Tibial artery (tissue), 4 donors: ENCODE results near the gene PTPN7.

ENCODE experiments used
- DNase-seq, 2 donors: peaks; one replicate each; pipeline ENCODE4 v3.0.0-alpha.2; 2019
- H3K27ac ChIP-seq, 2 donors: fragments of 200-600 bp; sonication (generic) in 1 of 2; 1 replicate in 1 of 2; 2 replicates in 1 of 2; pipeline ENCODE4 v1.5.1; 2018 to 2019; ENCODE audit warnings: mild to moderate bottlenecking in 1 of 2
- H3K27me3 ChIP-seq, 2 donors: fragments of 200-600 bp; sonication (generic) in 1 of 2; one replicate each; pipeline versions ENCODE4 v1.5.1 to v1.6.0; 2016 to 2019
- H3K36me3 ChIP-seq, 3 donors: fragments of 200-600 bp; sonication (generic) in 2 of 3; one replicate each; pipeline ENCODE4 v1.5.1; 2016 to 2019; ENCODE audit warnings: mild to moderate bottlenecking in 2 of 3
- H3K4me1 ChIP-seq, 4 donors: fragments of 200-600 bp; sonication (generic) in 2 of 4; 1 replicate in 3 of 4; 2 replicates in 1 of 4; pipeline ENCODE4 v1.5.1; 2016 to 2019
- H3K4me3 ChIP-seq, 2 donors: fragments of 200-600 bp; sonication (generic) in 1 of 2; 1 replicate in 1 of 2; 2 replicates in 1 of 2; pipeline ENCODE4 v1.5.1; 2018 to 2019; ENCODE audit warnings: mild to moderate bottlenecking in 2 of 2
- H3K9me3 ChIP-seq, 3 donors: fragments of 200-600 bp; sonication (generic) in 1 of 3; one replicate each; pipeline ENCODE4 v1.5.1; 2016 to 2019
- intact Hi-C: fragments of 100-400 bp; cut with DNase I; formaldehyde crosslinking; loops from one replicate; pipeline ENCODE4 v1.15.0; 2023; ENCODE audit warnings: low total_unique reads
- TF ChIP-seq, protein P1 (sequence below), 2 experiments: fragments of 200-600 bp in 1 of 2; fragments of 450-650 bp in 1 of 2; IDR thresholded peaks; one replicate each; pipeline ENCODE4 v1.5.1; 2017 to 2019; ENCODE audit warnings: antibody characterized with exemption in 2 of 2, mild to moderate bottlenecking in 1 of 2, moderate library complexity in 1 of 2

PTPN7 gene

DNA sequence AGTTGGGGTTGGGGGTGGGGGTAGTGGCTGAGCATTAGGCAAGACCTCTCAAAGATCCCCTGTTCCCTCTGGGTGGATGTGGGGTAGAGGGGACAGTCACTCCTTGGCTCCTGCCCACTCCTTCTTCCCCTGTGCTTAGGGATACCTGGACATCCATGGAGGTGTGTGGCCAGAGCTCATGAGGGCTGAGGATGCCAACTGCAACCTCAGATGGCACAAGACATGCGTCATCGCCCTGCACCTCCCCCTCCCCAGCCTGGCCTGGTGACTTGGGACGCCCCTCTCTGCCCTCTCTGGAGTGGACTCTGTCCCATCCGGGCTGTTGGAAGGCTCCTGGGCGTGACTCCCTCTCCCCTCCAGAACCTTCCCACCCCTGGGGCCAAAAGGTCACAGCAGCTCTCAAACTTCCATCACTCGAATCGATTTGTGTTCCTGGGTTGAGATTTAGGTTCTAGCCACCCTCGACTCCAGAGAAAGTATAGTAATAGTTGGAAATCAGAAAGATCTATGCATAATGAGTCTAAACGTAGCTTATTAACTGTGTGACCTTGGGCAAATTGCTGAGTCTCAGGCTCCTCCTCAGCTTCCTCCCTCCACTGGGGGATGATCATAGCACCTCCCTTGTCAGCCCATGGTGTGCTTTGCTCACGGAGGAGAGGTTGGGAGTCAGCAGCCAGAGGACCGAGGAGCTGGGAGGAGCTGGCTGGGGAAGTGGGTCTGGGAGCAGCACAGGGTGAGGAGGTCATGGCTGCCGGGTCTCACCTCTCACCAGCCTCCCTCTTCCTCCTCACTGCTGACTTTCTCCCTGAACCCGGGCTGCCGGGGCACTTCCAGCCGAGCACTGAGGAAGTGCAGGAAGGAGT lies 2.2 kb upstream of the PTPN7 start:
- intact Hi-C loops: no loop called here
- H3K4me1 ChIP-seq: peaks cover 0 to 3% (median 0%) of the 10 kb centered on the region in 4 donors
- DNase-seq: no peak

DNA sequence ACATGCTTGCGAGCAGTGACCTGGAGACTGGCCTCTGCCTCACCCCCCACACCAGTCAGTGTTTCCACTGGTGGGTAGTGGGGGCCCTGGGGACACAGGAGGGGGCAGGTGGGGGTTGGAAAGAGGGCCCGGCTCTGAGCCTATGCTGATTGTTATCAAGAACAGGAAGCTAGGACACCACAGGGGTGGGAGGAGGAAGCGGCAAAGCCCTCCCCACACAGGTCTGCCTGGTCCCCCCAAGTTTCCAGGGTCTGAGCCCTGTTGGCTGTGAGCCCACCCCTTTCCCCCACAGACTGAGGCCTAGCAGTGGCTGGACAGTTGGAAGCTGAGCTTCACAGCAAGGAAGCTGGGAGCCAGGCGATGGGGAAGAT lies 1.6 kb upstream of the PTPN7 start:
- H3K36me3 ChIP-seq: no peaks in the 10 kb centered on the region
- no peak overlapping the region for H3K27ac ChIP-seq
- intact Hi-C loops: no loop called here
- peaks cover 0 to 3% (median 0%) of the 10 kb centered on the region in 4 donors for H3K4me1 ChIP-seq
- H3K27me3 ChIP-seq: no peaks in the 10 kb centered on the region
- no peak for DNase-seq
- H3K4me3 ChIP-seq: no peak overlapping the region
- TF ChIP-seq, protein P1, sequence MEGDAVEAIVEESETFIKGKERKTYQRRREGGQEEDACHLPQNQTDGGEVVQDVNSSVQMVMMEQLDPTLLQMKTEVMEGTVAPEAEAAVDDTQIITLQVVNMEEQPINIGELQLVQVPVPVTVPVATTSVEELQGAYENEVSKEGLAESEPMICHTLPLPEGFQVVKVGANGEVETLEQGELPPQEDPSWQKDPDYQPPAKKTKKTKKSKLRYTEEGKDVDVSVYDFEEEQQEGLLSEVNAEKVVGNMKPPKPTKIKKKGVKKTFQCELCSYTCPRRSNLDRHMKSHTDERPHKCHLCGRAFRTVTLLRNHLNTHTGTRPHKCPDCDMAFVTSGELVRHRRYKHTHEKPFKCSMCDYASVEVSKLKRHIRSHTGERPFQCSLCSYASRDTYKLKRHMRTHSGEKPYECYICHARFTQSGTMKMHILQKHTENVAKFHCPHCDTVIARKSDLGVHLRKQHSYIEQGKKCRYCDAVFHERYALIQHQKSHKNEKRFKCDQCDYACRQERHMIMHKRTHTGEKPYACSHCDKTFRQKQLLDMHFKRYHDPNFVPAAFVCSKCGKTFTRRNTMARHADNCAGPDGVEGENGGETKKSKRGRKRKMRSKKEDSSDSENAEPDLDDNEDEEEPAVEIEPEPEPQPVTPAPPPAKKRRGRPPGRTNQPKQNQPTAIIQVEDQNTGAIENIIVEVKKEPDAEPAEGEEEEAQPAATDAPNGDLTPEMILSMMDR (IDR thresholded peaks at IDR 0.05): no peak
- H3K9me3 ChIP-seq: no peaks in the 10 kb centered on the region

More for the DNA sequence above, 2.2 kb upstream of the PTPN7 start:
- Histone ChIP-seq H3K27me3 (no peaks in the 10 kb centered on the region), H3K9me3 (no peaks in the 10 kb centered on the region), H3K4me3 (no peak overlapping the region), H3K36me3 (no peaks in the 10 kb centered on the region), H3K27ac (no peak overlapping the region)
- TF ChIP-seq, protein P1 (IDR thresholded peaks at IDR 0.05): no peak

DNA sequence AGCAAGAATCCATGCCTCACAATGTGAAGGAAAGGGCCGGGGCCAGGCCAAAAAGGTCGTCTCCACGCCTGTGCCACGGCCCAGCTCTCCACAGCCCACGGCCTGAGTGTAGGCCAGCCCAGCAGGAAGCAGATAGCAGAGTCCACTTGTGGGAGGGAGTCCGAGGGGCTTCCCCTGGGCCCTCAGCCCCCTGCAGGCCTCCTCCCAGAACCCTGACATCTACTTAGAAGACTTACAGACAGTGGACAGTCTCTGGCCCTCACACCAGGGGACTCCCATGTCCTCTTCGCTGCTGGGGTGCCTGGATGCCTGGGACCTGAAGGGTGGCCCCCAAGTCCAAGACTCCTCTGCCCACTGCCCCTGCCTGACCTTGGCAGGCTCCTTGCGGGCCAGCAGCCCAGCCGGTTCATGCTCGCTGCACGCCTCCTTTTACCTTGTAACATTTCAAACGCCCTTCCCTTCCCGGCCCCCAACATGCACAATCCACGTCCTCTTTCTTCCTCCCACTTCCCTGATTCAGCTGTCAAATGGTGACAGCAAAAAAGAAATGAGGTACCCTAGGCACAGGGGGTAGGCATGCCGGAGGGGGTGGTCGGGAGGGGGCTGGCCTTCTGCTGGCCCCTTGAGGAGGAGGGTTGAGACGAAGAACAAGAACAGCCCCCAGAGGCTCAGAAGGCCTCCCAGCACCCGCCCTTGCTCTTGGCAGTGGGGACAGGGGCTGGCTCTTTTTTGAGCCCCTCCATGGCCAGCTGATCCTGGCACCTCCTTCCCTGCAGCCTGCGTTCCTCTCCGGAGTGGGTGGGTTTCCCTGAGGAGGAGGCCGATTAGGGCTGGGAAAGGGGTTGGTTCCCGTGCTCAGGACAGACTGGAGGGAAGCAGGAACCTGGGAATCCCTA lies 997 bp upstream of the PTPN7 start:
- intact Hi-C loops: no loop called here
- Histone ChIP-seq H3K4me1 (peaks cover 0 to 3% (median 0%) of the 10 kb centered on the region in 4 donors), H3K4me3 (no peak overlapping the region), H3K9me3 (no peaks in the 10 kb centered on the region), H3K27ac (no peak overlapping the region), H3K36me3 (no peaks in the 10 kb centered on the region), H3K27me3 (no peaks in the 10 kb centered on the region)
- no peak for DNase-seq
- TF ChIP-seq, protein P1 (IDR thresholded peaks at IDR 0.05): no peak

DNA sequence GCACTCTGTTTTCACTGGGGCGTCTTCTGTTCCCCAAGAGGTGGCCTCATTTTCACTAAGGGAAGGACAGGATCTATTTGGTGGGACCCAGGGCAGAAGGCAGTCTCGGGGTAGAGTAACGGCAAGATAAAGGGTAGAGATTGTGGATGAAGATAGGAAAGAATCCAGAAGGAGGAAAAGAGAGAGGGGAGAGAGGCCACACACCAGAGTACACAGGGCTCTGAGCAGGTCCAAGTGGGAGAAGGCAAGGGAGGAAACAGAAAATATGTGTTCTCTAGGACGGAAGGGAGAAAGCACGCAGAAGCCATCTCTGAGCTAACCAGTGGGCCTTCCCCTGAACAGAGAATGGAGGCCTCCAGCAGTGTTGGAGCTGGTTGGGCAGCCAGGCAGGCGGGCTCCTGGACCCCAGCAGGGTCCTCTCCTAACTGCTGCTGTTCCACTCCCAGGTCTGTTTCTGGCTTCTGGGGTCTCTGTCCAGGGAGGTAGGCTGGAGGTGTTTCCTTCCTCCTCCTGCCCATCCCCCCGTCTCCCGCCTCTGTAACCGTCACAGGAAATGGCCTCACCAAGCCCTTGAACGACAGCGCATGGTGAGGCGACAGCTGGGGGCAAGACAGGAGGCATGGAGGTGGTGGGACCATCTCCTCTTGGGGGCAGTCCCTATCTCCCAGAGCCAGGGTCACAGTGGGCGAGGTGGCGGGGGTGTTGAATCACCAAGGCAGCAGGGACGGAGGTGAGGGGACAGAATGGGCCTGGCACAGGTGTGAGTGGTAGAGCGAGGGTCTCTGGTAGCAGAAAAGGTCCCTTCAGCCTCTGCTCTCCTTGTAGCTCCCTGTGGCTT lies 649 bp downstream of the PTPN7 start:
- TF ChIP-seq, protein P1 (IDR thresholded peaks at IDR 0.05): no peak
- Histone ChIP-seq H3K27ac (no peak overlapping the region), H3K4me1 (peaks cover 0 to 9% (median 3%) of the 10 kb centered on the region in 4 donors), H3K4me3 (peak overlapping the region in 1 of 2 donors; percentile 1), H3K36me3 (no peaks in the 10 kb centered on the region), H3K27me3 (no peaks in the 10 kb centered on the region), H3K9me3 (no peaks in the 10 kb centered on the region)
- no peak for DNase-seq
- intact Hi-C loops: no loop called here
